Measurements from ENCODE around the gene KLF9.

The KLF9 gene

GRCh38 chr9:70367305-70367930 is 47.0 kb downstream of the KLF9 start:
- no peak for DNase-seq (ENCODE audit: low read depth in 2 of 2, low spot score in 1 of 2)

DNA sequence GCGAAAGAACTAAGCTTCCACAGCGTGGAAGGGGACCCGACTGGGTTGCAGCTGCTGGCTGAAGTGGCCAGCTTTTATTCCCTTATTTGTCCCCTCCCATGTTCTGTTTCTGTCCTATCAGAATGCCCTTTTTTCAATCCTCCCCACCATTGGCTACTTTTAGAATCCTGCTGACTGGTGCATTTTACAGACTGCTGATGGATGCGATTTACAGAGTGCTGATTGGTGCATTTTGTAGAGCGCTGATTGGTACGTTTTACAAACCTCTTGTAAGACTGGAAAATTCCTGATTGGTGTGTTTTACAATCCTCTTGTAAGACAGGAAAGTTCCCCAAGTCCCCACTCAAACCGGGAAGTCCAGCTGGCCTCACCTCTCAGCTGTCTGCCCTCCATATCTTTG is 50.7 kb downstream of the KLF9 start:
- DNase-seq (ENCODE audit: low read depth in 2 of 2, low spot score in 1 of 2): no peak

GRCh38 chr9:70362952-70363351 is 51.5 kb downstream of the KLF9 start:
- no peak for DNase-seq (ENCODE audit: low read depth in 2 of 2, low spot score in 1 of 2)

- no peak for DNase-seq (ENCODE audit: low read depth in 2 of 2, low spot score in 1 of 2)
These were observed 58.7 kb downstream of the KLF9 start for GRCh38 chr9:70355801-70356200.

GRCh38 chr9:70352802-70353201 is 61.7 kb downstream of the KLF9 start:
- no peak for DNase-seq (ENCODE audit: low read depth in 2 of 2, low spot score in 1 of 2)

GRCh38 chr9:70352356-70352755 is 62.1 kb downstream of the KLF9 start:
- no peak for DNase-seq (ENCODE audit: low read depth in 2 of 2, low spot score in 1 of 2)

DNA sequence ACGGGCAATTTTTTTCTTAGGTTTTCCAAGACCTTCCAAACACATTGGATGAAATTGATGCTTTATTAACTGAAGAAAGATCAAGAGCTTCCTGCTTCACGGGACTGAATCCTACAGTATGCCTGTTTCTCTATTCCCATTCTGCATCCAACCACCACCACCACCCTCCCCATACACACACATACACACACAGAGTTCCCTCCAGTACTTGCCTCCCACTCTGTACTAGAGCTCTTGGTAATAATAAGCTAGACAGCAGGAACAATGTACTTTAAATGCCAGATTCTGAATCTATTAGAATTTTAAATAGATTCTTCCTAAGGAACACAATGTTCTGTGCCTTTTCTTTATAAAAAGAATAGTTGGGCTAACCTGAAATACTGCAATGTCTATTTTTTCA is 67.4 kb downstream of the KLF9 start:
- DNase-seq (ENCODE audit: low read depth in 2 of 2, low spot score in 1 of 2): no peak

DNA sequence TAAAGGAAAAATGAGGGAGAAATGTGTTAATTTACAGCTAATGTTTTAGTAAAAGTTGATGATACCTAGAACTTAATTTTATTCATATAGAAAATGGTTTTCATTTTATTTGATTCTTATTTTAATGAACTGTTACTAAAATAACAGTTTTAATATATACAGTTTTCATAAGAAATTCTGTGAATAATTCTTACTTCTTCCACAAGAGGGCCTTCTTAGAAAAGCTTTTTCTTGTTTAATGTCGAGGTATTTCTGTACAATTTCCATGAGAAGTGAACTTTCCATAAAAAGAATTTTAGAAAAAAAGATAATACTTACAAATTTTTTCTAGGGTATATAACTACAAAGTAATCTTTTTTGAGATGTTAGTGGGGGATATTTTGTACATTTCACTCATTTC is 73.9 kb downstream of the KLF9 start:
- DNase-seq (ENCODE audit: low read depth in 2 of 2, low spot score in 1 of 2): no peak

All from stimulated activated CD8-positive, alpha-beta memory T cell treated with anti-CD3 and anti-CD28 coated beads, Interleukin-4, amount 100 ng/mL, for 4 hours (primary cell).